ENCODE data around the gene KIF18A.

DNA sequence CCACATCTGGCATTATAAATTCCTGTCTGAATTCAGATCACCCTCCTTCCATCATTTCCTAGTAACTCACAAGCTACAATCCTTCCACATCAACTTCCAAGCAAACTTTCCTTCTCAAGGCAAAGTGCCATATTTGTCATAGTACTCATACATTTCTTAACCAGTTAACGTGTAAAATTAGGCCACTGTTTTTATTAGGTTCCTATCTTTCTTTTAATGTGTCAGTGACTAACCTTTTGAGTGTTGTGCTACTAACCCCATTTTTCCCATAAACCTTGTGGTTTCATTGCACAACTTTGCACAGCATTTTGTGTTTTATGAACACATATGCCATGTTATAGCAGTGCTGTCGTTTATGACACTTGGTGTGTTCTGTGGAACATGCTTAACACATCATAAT, 90.1 kb downstream of the KIF18A start:
- TF ChIP-seq GATA2 (IDR thresholded peaks at IDR 0.05; ENCODE audit: low read depth, low read length) (no peak), GATA3 (IDR thresholded peaks at IDR 0.05; ENCODE audit: low read depth, low read length) (no peak)

Measured in SH-SY5Y (cell line).